ENCODE data around the gene DAP.

DNA sequence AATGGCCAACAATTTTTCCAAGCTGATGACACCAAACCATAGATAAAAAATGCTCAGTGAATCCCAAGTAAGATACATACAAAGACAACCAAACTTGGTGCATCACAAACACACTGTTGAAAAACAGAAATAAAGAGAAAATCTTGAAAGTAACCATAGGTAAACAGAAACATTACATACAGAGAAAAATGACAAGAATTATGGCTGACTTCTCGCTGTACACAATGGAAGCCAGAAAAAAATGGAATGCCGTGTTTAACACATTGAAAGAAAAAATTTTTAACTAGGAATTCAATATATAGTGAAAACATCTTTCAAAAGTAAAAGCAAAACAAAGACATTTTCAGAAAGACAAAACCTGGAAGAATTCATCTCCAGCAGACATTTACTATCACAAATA lies 20.6 kb downstream of the DAP start:
- TF ChIP-seq, protein P1, sequence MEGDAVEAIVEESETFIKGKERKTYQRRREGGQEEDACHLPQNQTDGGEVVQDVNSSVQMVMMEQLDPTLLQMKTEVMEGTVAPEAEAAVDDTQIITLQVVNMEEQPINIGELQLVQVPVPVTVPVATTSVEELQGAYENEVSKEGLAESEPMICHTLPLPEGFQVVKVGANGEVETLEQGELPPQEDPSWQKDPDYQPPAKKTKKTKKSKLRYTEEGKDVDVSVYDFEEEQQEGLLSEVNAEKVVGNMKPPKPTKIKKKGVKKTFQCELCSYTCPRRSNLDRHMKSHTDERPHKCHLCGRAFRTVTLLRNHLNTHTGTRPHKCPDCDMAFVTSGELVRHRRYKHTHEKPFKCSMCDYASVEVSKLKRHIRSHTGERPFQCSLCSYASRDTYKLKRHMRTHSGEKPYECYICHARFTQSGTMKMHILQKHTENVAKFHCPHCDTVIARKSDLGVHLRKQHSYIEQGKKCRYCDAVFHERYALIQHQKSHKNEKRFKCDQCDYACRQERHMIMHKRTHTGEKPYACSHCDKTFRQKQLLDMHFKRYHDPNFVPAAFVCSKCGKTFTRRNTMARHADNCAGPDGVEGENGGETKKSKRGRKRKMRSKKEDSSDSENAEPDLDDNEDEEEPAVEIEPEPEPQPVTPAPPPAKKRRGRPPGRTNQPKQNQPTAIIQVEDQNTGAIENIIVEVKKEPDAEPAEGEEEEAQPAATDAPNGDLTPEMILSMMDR (IDR thresholded peaks at IDR 0.05 in 4 of 5, conservative IDR thresholded peaks at IDR 0.05 in 1 of 5) = no peak
- TF ChIP-seq POLR2A (IDR thresholded peaks at IDR 0.05) = no peak
